NT2/D1 (cell line): ENCODE data around the gene AMZ1.

Source experiments
- SUZ12 ChIP-seq: IDR thresholded peaks from 2 replicates; pipeline ENCODE4 v1.6.1; 2011; ENCODE audit not compliant: insufficient read length, insufficient read depth; ENCODE audit errors: extremely low read depth
- YY1 ChIP-seq: IDR thresholded peaks from 2 replicates; pipeline ENCODE4 v1.6.1; 2011; ENCODE audit not compliant: insufficient read length, insufficient read depth
- ZNF274 ChIP-seq: IDR thresholded peaks from 2 replicates; pipeline ENCODE4 v1.6.1; 2011; ENCODE audit warnings: mild to moderate bottlenecking, low read depth, low read length

DNA sequence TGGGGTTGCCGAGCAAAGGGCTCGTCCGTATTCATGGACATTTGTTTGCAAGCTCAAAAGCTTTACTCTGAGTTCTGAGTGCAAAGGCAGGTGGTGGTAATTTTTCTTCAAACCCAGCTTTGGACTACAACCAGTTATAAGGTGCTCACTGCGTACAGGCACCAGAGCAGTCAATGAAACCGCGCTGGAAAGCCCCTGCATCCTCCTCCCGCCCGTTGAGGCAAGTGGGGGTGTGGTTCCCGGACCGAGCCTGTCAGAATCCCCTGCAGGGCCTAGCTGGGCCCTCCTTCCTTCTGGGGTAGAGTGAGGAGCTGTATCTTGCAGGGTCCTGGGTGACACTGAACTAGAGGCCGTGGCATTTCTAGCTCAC lies 22.3 kb downstream of the AMZ1 start:
- TF ChIP-seq ZNF274 (no peak), YY1 (no peak), SUZ12 (no peak)
